Measurements from ENCODE around the gene NRTN. TPM values are rescaled to one million over a fixed set of nuclear protein-coding genes. Genes with fewer than 3 reads are reported as not detected.

The NRTN gene
- total and polyA plus RNA-seq, 2 of the 13 experiments (the other 11 are each of a cell fraction or from before 2014, with no cell fraction given): 4.1 to 5.3 TPM

DNA sequence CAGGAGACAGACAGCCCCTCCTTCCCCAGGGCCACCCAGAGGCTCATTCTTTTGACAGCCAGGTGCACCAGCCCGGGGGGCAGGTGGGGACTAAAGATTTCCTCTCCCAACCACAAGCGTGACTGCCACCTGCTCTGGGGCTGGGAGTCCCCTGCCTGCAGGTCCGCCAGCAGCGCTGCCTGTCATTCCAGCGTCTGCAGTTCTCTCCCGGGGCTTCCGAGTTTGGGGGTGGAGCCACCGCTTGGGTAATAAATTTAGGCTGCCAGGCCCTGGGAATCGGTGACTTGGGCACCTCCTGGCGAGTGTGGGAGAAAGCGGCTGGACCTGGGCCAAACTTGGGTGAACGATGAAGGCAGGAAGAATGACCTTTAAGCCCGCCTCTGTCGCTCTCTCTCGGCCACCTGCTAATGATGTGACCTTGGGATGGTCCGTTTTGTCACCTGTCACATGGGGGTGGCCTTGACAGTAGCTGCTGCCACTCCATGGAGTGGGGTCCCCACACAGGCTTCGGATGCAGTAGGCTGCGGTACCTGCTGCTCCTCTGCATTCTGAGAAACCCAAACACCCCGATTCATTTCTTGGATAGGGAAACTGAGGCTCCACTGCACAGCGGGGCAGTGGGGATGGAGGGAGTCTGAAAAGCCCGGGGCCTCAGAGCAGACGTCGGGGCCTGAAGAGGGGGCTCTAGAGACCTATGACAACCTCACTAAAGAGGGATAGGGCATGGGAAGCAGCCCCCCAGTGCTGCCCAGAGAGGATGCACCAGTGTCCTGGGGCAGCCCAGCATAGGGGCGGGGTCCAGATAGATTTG is 21.9 kb downstream of the NRTN start (continued):
- TF ChIP-seq ZNF407 (CRISPR knock-in tag; IDR thresholded peaks at IDR 0.05; ENCODE audit: not compliant biosample characterization) (no peak), TARDBP (CRISPR knock-in tag; IDR thresholded peaks at IDR 0.05) (peak; percentile 72; the same call in 1 of the 2 replicates), ZNF225 (CRISPR knock-in tag; IDR thresholded peaks at IDR 0.05) (no peak), TAF15 (IDR thresholded peaks at IDR 0.05; ENCODE audit: low read depth, low read length, poor library complexity, severe bottlenecking) (peak; percentile 41), PAF1 (CRISPR knock-in tag; IDR thresholded peaks at IDR 0.05) (peak; percentile 70), NFE2L2 (IDR thresholded peaks at IDR 0.05; ENCODE audit: low read length) (no peak), KLF9 (CRISPR knock-in tag; IDR thresholded peaks at IDR 0.05; ENCODE audit: low read depth) (no peak), STAT6 (CRISPR knock-in tag; IDR thresholded peaks at IDR 0.05; ENCODE audit: borderline replicate concordance) (no peak; the same call in 1 of the 2 replicates), ZNF703 (CRISPR knock-in tag; IDR thresholded peaks at IDR 0.05; ENCODE audit: borderline replicate concordance) (no peak), RNF2 (conservative IDR thresholded peaks at IDR 0.05; ENCODE audit: low read depth) (no peak; the same call in 1 of the 2 replicates), ZFP36L1 (CRISPR knock-in tag; IDR thresholded peaks at IDR 0.05) (0 out of 2 replicates have a peak, but pooled peaks have one; percentile 45), ZFY (CRISPR knock-in tag; IDR thresholded peaks at IDR 0.05) (no peak), ZNF382 (CRISPR knock-in tag; IDR thresholded peaks at IDR 0.05; ENCODE audit: borderline replicate concordance) (no peak), GPBP1L1 (CRISPR knock-in tag; IDR thresholded peaks at IDR 0.05) (no peak)
- TF ChIP-seq, protein P1, sequence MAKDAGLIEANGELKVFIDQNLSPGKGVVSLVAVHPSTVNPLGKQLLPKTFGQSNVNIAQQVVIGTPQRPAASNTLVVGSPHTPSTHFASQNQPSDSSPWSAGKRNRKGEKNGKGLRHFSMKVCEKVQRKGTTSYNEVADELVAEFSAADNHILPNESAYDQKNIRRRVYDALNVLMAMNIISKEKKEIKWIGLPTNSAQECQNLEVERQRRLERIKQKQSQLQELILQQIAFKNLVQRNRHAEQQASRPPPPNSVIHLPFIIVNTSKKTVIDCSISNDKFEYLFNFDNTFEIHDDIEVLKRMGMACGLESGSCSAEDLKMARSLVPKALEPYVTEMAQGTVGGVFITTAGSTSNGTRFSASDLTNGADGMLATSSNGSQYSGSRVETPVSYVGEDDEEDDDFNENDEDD (CRISPR knock-in tag; IDR thresholded peaks at IDR 0.05; ENCODE audit: borderline replicate concordance): peak; percentile 66; the same call in 1 of the 2 replicates
